HG03064 (cell line): ENCODE data around the gene SSU72.

Experiments used
- ATAC-seq: cut with Tn5 transposase; IDR thresholded peaks from one replicate; pipeline ENCODE4 v1.9.1; 2021; ENCODE audit warnings: low read depth; ENCODE audit not compliant: unreplicated experiment

The SSU72 gene

GRCh38 chr1:1545946-1546737 lies 28.5 kb downstream of the SSU72 start:
- no peak for ATAC-seq

- ATAC-seq: no peak
Observed at GRCh38 chr1:1544544-1544943, 30.1 kb downstream of the SSU72 start.

- ATAC-seq: no peak
Observed at GRCh38 chr1:1543706-1544099, 31.0 kb downstream of the SSU72 start.

DNA sequence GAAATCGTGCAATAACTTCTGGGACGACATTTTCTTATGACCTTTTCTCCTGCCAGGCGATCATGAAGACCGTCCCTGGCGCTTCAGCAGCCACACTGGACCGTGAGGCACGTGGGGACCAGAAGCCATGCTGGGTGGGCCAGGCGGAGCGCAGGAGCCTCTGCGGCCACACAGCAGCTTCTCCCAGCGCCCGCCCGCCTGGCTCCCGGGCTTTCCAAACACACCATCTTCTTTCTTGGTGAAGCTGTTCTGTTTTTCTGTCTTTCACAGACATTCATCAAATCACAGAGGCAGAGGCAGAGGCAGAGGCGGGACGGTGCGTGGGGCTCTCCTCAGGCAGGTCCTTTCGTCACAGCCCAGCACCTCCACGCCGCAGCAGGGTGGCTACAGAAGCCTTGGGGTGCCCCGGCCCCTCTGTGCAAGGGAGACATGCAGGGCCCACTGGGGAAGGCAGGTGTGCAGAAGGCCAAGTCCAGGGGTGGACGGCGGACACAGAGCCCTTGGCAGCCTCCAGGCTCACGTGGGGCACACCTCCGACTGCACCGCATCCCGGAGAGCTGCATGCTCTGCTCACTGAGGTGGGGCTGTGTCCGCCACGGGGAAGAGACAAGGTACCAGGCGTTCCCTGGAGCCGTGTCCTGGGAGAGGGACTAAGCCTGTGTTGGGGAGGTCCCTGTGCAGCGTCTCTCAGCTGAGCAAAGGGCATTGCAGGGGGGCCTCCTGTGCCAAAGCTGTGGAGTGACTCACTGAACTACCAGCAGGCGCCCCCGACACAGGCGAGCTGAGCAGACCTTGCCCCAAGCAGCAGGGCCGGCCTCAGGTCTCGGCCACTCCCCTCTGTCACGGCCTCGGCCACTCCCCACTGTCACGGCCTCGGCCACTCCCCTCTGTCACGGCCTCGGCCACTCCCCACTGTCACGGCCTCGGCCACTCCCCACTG lies 31.6 kb downstream of the SSU72 start:
- ATAC-seq: no peak

DNA sequence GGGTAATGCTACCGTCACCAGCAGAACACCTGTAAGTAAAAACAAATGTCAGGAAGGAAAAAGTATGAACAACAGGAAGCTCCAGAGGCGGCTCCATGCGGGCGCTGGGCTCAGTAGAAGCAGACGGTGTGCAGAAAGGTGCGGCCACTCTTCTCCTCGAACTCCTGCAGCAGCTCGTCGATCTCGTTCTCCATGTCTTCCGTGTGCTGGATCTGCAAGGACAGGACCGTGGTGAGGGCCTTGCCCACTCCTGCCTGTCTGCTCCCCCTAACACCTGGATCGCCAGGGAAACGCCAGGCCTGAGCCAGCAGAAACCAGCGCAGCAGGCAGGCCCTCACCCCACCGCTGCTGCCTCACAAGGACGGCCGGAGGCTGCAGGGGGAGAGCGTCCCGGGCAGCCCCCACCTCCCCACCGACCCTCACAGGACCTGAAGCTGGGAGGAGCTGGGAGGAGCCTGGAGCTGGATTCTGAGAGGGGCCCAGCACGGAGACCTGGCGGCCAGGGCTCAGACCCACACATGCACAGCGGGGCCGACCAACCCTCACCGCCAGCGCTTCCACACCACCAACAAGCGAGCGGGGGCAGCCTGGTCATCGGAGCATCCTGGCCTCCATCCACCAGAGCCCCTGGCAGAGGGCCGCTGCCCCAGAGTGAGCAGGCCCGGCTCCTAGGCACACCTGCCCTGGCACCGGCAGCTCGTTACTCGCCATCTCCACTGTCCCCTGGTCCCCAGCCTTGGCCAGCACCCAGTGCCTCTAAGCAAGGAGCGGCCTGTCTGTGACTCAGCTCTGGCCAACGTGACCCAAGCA lies 32.5 kb downstream of the SSU72 start:
- ATAC-seq: no peak

- ATAC-seq: no peak
Observed at GRCh38 chr1:1540818-1541628, 33.6 kb downstream of the SSU72 start.

- ATAC-seq: no peak
Observed at GRCh38 chr1:1540090-1540817, 34.4 kb downstream of the SSU72 start, which contains the start of gene TMEM240. TMEM240 (minus strand) TSS chr1:1540624; CDS start chr1:1540346, 278 bp downstream.

DNA sequence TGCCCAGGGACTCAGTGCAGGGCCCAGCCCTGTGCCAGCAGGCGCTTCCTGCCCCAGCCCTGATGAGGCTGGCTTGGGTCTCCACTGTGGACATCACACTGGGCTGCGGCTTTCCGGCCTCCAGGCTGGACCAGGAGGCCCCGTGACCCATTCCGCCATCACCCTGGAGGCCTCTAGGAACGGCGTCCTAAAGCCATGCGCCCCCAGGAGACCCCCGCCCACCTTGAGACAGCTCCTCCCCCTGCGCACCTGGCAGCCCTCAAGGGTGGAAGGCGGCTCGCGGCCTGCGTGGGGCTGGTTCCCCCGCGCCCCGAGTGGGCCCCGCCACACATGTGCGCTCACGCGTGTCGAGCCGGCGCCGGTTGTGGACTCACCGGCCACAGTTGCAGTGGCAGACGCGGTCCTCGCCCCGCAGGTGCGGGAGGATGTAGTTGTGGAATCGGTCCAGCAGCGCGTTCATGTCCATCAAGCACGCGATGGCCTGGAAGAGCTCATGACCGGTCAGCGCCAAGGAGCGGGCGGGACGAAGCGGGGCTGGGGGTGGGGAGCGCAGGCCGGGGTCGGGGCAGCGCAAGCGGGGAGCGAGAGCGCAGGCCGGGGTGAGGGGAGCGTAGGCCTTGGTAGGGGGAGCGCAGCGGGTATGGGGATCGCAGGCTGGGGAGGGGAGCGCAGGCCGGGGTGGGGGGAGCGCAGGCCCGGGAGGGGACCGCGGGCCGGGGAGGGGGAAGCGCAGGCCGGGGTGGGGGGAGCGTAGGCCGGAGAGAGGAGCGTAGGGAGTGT lies 35.2 kb downstream of the SSU72 start:
- ATAC-seq: no peak

DNA sequence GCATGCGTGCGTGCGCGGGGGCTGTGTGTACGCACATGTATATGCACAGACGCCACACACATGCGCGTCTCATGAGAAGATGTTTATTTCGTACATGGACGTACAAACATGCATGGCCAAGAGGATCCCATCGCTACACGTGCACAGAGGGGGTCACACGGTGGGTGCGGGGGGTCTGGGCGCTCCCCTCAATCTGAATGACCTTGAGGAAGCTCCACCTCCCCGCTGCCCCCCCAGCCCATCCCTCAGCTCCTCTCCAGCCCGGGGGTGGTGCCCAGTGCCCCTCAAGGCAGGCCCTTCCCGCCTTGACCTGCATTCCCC lies 35.7 kb downstream of the SSU72 start:
- no peak for ATAC-seq

- no peak for ATAC-seq
Observed at GRCh38 chr1:1538334-1538733, 36.3 kb downstream of the SSU72 start.

GRCh38 chr1:1537626-1538250 lies 36.9 kb downstream of the SSU72 start:
- no peak for ATAC-seq

DNA sequence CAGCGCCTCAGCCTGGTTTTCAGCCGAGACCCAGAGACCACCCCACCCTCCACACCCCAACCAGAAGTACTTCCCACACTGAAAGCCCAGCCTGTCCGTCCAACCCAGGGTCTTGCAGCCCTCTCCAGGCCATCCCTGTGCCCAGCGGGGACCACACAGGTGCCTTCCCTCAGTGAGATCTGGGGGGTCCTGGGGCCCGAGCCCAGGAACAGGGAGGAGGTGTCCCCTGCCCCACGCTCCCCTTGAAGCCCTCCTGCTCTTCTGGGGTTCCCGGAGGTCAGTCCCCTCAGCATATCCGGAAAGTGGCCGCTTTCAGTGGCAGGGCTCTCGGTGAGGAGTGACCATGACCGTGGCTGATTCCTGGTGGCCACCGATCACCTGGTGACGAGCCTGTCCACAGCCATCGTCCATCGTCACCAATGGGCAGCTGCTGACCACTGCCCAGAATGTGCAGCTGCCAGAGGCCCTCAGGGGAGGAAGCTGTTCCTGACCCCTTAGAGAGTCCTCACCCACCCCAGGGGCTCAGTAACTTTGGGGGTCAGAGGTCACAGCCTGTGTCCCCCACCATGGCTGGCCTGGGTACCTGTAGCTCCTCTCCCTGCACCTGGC lies 37.6 kb downstream of the SSU72 start:
- ATAC-seq: no peak

GRCh38 chr1:1536019-1536937 lies 38.4 kb downstream of the SSU72 start:
- ATAC-seq: no peak

GRCh38 chr1:1535201-1536018 lies 39.3 kb downstream of the SSU72 start:
- ATAC-seq: no peak

GRCh38 chr1:1534401-1535154 lies 40.1 kb downstream of the SSU72 start:
- ATAC-seq: no peak
